DOHH2 (cell line): ENCODE measurements around the gene ST3GAL3.

Experiments
- H3F3A ChIP-seq: fragments of 200-600 bp; sonication (generic), shearing (Covaris generic); 2 replicates; pipeline ENCODE4 v1.6.0; 2016; ENCODE audit warnings: antibody characterized with exemption, mild to moderate bottlenecking; ENCODE audit not compliant: control insufficient read depth, insufficient read depth
- H3K27ac ChIP-seq: fragments of 200-600 bp; sonication (generic); 2 replicates; pipeline ENCODE4 v1.5.1; 2014; ENCODE audit warnings: low read depth, mild to moderate bottlenecking, low read length, moderate library complexity
- H3K27me3 ChIP-seq: fragments of 200-600 bp; sonication (generic); 2 replicates; pipeline ENCODE4 v1.6.1; 2014; ENCODE audit warnings: mild to moderate bottlenecking, low read length, mixed read lengths; ENCODE audit not compliant: control insufficient read depth
- H3K36me3 ChIP-seq: fragments of 200-600 bp; sonication (generic); 2 replicates; pipeline ENCODE4 v1.6.1; 2014; ENCODE audit warnings: mild to moderate bottlenecking, low read length, moderate library complexity, mixed read lengths; ENCODE audit not compliant: control insufficient read depth
- H3K4me1 ChIP-seq: fragments of 200-600 bp; sonication (generic); 2 replicates; pipeline ENCODE4 v1.6.1; 2014; ENCODE audit warnings: mild to moderate bottlenecking, low read length, mixed read lengths; ENCODE audit not compliant: control insufficient read depth
- H3K4me2 ChIP-seq: fragments of 200-600 bp; sonication (generic); 2 replicates; pipeline ENCODE4 v1.6.0; 2014; ENCODE audit warnings: mild to moderate bottlenecking, low read length, moderate library complexity
- H3K4me3 ChIP-seq: fragments of 200-600 bp; sonication (generic); 2 replicates; pipeline ENCODE4 v1.5.1; 2014; ENCODE audit warnings: mild to moderate bottlenecking, low read length, mixed read lengths
- H3K79me2 ChIP-seq: fragments of 200-600 bp; sonication (generic); 2 replicates; pipeline ENCODE4 v1.6.1; 2014; ENCODE audit warnings: mild to moderate bottlenecking, low read length, mixed read lengths; ENCODE audit not compliant: control insufficient read depth
- H3K9me2 ChIP-seq: fragments of 200-600 bp; sonication (generic); replicated peaks from 2 replicates; pipeline ENCODE4 v1.6.1; 2014; ENCODE audit warnings: mild to moderate bottlenecking, low read length, mixed read lengths; ENCODE audit not compliant: control insufficient read depth
- H3K9me3 ChIP-seq: fragments of 200-600 bp; sonication (generic); 2 replicates; pipeline ENCODE4 v1.6.1; 2014; ENCODE audit warnings: antibody characterized with exemption, low read length, mixed read lengths; ENCODE audit not compliant: control insufficient read depth, insufficient read depth
- H4K20me1 ChIP-seq: fragments of 200-600 bp; sonication (generic); 2 replicates; pipeline ENCODE4 v1.6.0; 2014; ENCODE audit warnings: low read depth, mild to moderate bottlenecking, antibody characterized with exemption, low read length, moderate library complexity; ENCODE audit not compliant: control insufficient read depth, insufficient read depth
- EZH2phosphoT487 ChIP-seq: fragments of 200-600 bp; sonication (generic); IDR thresholded peaks from 2 replicates; pipeline ENCODE4 v1.6.1; 2017; ENCODE audit warnings: borderline replicate concordance, mild to moderate bottlenecking, antibody characterized with exemption, low read length, moderate library complexity, mixed read lengths
- TF ChIP-seq, protein P1 (sequence below): fragments of 200-600 bp; sonication (generic); IDR thresholded peaks from one replicate; pipeline ENCODE4 v1.5.1; 2014; ENCODE audit warnings: antibody characterized with exemption, mild to moderate bottlenecking, low read depth, low read length; ENCODE audit not compliant: poor library complexity, severe bottlenecking

The ST3GAL3 gene

DNA sequence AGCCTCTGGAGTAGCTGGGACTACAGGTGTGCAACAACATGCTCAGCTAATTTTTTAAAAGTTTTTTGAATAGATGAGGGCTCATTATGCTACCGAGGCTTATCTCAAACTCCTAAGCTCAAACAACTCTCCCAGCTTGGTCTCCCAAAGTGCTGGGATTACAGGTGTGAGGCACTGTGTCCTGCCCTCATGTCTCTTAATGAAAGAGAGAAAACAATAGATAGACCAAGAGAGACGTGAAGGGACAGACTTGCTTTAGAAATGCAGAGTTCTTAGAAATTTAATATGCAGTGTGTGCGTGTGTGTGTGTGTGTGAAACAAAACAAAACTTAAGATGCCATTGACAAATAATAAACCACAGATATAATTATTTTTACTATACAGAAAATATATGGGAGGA, 105.2 kb downstream of the ST3GAL3 start:
- H3K36me3 ChIP-seq, result peaks cover 13% of the 10 kb centered on the region; the same call in 1 of the 2 replicates
- no peak overlapping the region for H3K4me3 ChIP-seq
- no peaks in the 10 kb centered on the region for H3K27me3 ChIP-seq
- peaks cover 4% of the 10 kb centered on the region; the same call in 1 of the 2 replicates for H3K9me3 ChIP-seq
- no peaks in the 10 kb centered on the region for H3K4me1 ChIP-seq
- H3K9me2 ChIP-seq, result no peaks in the 10 kb centered on the region
- H3K27ac ChIP-seq, result no peak overlapping the region
- no peak for TF ChIP-seq EZH2phosphoT487
- TF ChIP-seq, protein P1, sequence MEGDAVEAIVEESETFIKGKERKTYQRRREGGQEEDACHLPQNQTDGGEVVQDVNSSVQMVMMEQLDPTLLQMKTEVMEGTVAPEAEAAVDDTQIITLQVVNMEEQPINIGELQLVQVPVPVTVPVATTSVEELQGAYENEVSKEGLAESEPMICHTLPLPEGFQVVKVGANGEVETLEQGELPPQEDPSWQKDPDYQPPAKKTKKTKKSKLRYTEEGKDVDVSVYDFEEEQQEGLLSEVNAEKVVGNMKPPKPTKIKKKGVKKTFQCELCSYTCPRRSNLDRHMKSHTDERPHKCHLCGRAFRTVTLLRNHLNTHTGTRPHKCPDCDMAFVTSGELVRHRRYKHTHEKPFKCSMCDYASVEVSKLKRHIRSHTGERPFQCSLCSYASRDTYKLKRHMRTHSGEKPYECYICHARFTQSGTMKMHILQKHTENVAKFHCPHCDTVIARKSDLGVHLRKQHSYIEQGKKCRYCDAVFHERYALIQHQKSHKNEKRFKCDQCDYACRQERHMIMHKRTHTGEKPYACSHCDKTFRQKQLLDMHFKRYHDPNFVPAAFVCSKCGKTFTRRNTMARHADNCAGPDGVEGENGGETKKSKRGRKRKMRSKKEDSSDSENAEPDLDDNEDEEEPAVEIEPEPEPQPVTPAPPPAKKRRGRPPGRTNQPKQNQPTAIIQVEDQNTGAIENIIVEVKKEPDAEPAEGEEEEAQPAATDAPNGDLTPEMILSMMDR, result no peak
- H4K20me1 ChIP-seq, result no peaks in the 10 kb centered on the region
- H3K4me2 ChIP-seq, result no peak overlapping the region
- H3K79me2 ChIP-seq, result no peaks in the 10 kb centered on the region
- no peaks in the 10 kb centered on the region for H3F3A ChIP-seq

DNA sequence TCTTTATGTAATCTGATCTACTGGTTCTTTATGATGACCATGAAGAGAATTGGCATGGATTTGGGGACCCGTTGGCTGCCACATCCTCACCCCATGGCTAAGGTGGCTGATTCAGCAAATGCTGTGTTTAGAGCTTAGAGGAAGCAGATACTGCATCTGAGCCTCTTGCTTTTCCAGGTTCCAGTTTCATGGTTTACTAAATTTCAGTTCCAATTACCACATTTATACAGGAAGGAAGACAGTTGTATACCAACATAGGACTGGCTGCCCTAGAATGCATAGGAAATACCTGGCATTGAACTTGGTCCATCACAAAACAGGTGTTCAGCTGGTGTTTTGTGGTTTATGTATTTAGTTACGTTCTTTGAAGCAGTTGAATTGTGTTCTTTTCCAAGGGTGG, 107.1 kb downstream of the ST3GAL3 start:
- Histone ChIP-seq H3K27me3 (no peaks in the 10 kb centered on the region), H3K4me1 (no peaks in the 10 kb centered on the region), H3K4me2 (no peak overlapping the region), H3K9me3 (peaks cover 10% of the 10 kb centered on the region; the same call in 1 of the 2 replicates), H3K27ac (no peak overlapping the region), H3K9me2 (no peaks in the 10 kb centered on the region), H4K20me1 (no peaks in the 10 kb centered on the region), H3K36me3 (peaks cover 25% of the 10 kb centered on the region), H3K4me3 (no peak overlapping the region), H3K79me2 (no peaks in the 10 kb centered on the region), H3F3A (no peaks in the 10 kb centered on the region)
- TF ChIP-seq, protein P1, result no peak

DNA sequence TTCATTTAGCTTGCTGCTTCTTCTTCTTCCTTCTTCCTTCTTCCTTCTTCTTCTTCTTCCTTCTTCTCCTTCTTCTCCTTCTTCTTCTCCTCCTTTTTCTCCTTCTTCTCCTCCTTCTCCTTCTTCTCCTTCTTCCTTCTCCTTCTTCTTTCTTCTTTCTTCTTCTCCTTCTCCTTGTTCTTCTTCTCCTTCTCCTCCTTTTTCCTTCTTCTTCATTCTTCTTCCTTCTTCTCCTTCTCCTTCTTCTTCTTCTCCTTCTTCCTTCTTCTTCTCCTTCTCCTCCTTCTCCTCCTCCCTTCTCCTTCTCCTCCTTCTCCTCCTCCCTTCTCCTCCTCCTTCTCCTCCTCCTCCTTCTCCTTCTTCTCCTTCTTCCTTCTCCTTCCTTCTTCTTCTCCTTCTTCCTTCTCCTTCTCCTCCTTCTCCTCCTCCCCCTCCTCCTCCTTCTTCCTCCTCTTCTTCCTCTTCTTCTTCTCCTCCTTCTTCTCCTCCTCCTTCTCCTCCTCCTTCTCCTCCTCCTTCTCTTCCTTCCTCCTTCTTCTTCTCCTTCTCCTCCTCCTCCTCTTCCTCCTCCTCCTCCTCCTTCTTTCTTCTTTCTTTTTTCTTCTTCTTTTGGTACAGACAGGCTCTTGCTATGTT, 110.1 kb downstream of the ST3GAL3 start:
- Histone ChIP-seq H3K79me2 (no peaks in the 10 kb centered on the region), H3K9me3 (peaks cover 14% of the 10 kb centered on the region; the same call in 1 of the 2 replicates)

More for the DNA sequence above, 110.1 kb downstream of the ST3GAL3 start:
- Histone ChIP-seq H3F3A (no peaks in the 10 kb centered on the region), H3K4me3 (no peak overlapping the region), H3K9me2 (no peaks in the 10 kb centered on the region), H4K20me1 (no peaks in the 10 kb centered on the region), H3K4me1 (no peaks in the 10 kb centered on the region), H3K36me3 (peaks cover 29% of the 10 kb centered on the region), H3K27me3 (no peaks in the 10 kb centered on the region), H3K4me2 (no peak overlapping the region), H3K27ac (no peak overlapping the region)
- TF ChIP-seq EZH2phosphoT487, result no peak
- TF ChIP-seq, protein P1, result no peak
